LNCaP clone FGC (cell line): ENCODE data around the gene SEPTIN6.

ENCODE experiments used
- DNase-seq: peaks from one replicate; pipeline ENCODE4 v3.0.0-alpha.2; 2011; ENCODE audit warnings: low read depth
- H3K4me3 ChIP-seq: 2 replicates; pipeline ENCODE4 v1.5.1; 2011; ENCODE audit warnings: mild to moderate bottlenecking, low read depth, low read length, control low read depth
- CTCF ChIP-seq: IDR thresholded peaks from 2 replicates; pipeline ENCODE4 v1.5.1; 2012; ENCODE audit warnings: mild to moderate bottlenecking; ENCODE audit not compliant: control insufficient read depth, insufficient read depth; ENCODE audit errors: extremely low read depth

The SEPTIN6 gene

GRCh38 chrX:119647552-119648420 is 45.2 kb downstream of the SEPTIN6 start:
- DNase-seq, result no peak
- H3K4me3 ChIP-seq, result no peak overlapping the region
- TF ChIP-seq CTCF, result no peak

DNA sequence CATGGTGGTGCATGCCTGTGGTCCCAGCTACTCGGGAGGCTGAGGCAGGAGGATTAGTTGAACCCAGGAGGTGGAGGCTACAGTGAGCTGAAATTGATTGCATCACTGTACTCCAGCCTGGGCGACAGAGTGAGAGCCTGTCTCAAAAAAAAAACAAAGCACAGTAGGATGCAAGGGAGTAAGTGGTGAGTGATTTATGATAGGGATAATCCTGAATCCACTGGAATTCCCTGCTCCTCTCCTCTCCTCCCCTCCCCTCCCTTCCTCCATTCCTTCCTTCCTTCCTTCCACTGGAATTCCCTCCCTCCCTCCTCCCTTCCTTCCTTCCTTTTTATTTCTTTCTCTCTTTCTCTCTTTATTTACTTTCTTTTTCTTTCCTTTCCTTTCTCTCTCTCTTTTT is 45.9 kb downstream of the SEPTIN6 start:
- DNase-seq, result no peak
- no peak overlapping the region for H3K4me3 ChIP-seq
- TF ChIP-seq CTCF, result no peak

DNA sequence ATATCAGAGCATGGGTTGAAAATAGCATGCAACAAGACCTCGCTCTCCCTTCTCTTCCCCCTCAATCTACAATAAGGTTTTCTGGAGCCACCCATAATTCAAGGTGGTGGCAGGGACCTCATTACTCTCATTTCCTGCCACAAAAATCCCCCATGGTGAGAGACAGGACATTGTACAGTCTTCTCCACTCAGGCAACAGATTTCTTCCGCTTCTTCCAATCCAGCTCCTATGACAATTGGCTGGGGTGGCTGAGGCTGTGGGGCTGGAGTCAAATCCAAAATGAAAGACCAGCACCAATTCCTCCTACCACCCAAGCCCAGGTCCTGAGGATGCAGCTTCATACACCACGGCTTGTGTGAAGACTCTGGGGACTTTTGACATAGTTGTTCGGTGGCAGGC is 46.5 kb downstream of the SEPTIN6 start:
- no peak overlapping the region for H3K4me3 ChIP-seq
- TF ChIP-seq CTCF, result no peak
- no peak for DNase-seq

- TF ChIP-seq CTCF, result no peak
- no peak overlapping the region for H3K4me3 ChIP-seq
- no peak for DNase-seq
Observed at GRCh38 chrX:119643696-119644095, 49.3 kb downstream of the SEPTIN6 start.
